ENCODE data around the gene ZRSR2.

ZRSR2 gene

GRCh38 chrX:15855568-15856221, 65.4 kb downstream of the ZRSR2 start:
- peak overlapping the region; percentile 69 for H3K4me3 ChIP-seq (ENCODE audit: low read depth, low read length)
- TF ChIP-seq CTCF (IDR thresholded peaks at IDR 0.05; ENCODE audit: low read depth, low read length, missing control alignments), result no peak
- DNase-seq (ENCODE audit: low read depth), result no peak
- in situ Hi-C loops (cut with HindIII; ENCODE audit: low sequenced_read_pairs), result no loop called here

- no peak for TF ChIP-seq CTCF (IDR thresholded peaks at IDR 0.05; ENCODE audit: low read depth, low read length, missing control alignments)
- DNase-seq (ENCODE audit: low read depth), result no peak
- in situ Hi-C loops (cut with HindIII; ENCODE audit: low sequenced_read_pairs), result no loop called here
- H3K4me3 ChIP-seq (ENCODE audit: low read depth, low read length), result no peak overlapping the region
Observed at GRCh38 chrX:15856222-15856587, 65.9 kb downstream of the ZRSR2 start.

- no peak for DNase-seq (ENCODE audit: low read depth)
- H3K4me3 ChIP-seq (ENCODE audit: low read depth, low read length), result no peak overlapping the region
- TF ChIP-seq CTCF (IDR thresholded peaks at IDR 0.05; ENCODE audit: low read depth, low read length, missing control alignments), result no peak
- in situ Hi-C loops (cut with HindIII; ENCODE audit: low sequenced_read_pairs), result no loop called here
Observed at GRCh38 chrX:15856636-15857035, 66.4 kb downstream of the ZRSR2 start.

- no peak for TF ChIP-seq CTCF (IDR thresholded peaks at IDR 0.05; ENCODE audit: low read depth, low read length, missing control alignments)
- in situ Hi-C loops (cut with HindIII; ENCODE audit: low sequenced_read_pairs), result no loop called here
- no peak overlapping the region for H3K4me3 ChIP-seq (ENCODE audit: low read depth, low read length)
- DNase-seq (ENCODE audit: low read depth), result no peak
Observed at GRCh38 chrX:15858051-15858450, 67.8 kb downstream of the ZRSR2 start.

- in situ Hi-C loops (cut with HindIII; ENCODE audit: low sequenced_read_pairs), result no loop called here
- no peak for DNase-seq (ENCODE audit: low read depth)
- TF ChIP-seq CTCF (IDR thresholded peaks at IDR 0.05; ENCODE audit: low read depth, low read length, missing control alignments), result no peak
Observed at GRCh38 chrX:15860921-15861320, 70.6 kb downstream of the ZRSR2 start.

GRCh38 chrX:15864023-15864422, 73.7 kb downstream of the ZRSR2 start:
- DNase-seq (ENCODE audit: low read depth), result no peak
- in situ Hi-C loops (cut with HindIII; ENCODE audit: low sequenced_read_pairs), result no loop called here
- no peak overlapping the region for H3K4me3 ChIP-seq (ENCODE audit: low read depth, low read length)
- no peak for TF ChIP-seq CTCF (IDR thresholded peaks at IDR 0.05; ENCODE audit: low read depth, low read length, missing control alignments)

More at GRCh38 chrX:15860921-15861320, 70.6 kb downstream of the ZRSR2 start:
- H3K4me3 ChIP-seq (ENCODE audit: low read depth, low read length), result no peak overlapping the region
